Thymus (tissue), 11 donors: ENCODE results near the gene NXN. TPM values are rescaled to one million over a fixed set of nuclear protein-coding genes. Genes with fewer than 3 reads are reported as not detected.
A peak's percentile ranks its signal among the peaks of the same experiment; 100 is the strongest.
"Not testable (repeated sequence)": the region's sequence is repeated elsewhere in the genome, so short reads cannot be mapped to it uniquely, and the experiment has no call there.

Experiments used
- DNase-seq, 9 donors: peaks; one replicate each; pipeline ENCODE4 v3.0.0-alpha.2; 2013; ENCODE audit warnings: low spot score in 9 of 9, low read depth in 6 of 9, missing footprints in 1 of 9
- H3K27ac ChIP-seq, 2 donors: one replicate each; pipeline ENCODE4 v1.5.1; 2013; ENCODE audit warnings: control low read depth in 1 of 2, low read depth in 1 of 2, low read length in 1 of 2, mild to moderate bottlenecking in 1 of 2, moderate library complexity in 1 of 2
- H3K27me3 ChIP-seq, 2 donors: one replicate each; pipeline ENCODE4 v1.5.1; 2013; ENCODE audit warnings: low read length in 1 of 2; ENCODE audit not compliant: control insufficient read depth in 2 of 2, insufficient read depth in 1 of 2
- H3K36me3 ChIP-seq, 2 donors: one replicate each; pipeline ENCODE4 v1.5.1; 2013; ENCODE audit warnings: low read length in 1 of 2, mild to moderate bottlenecking in 1 of 2, moderate library complexity in 1 of 2; ENCODE audit not compliant: control insufficient read depth in 2 of 2, insufficient read depth in 2 of 2
- H3K4me1 ChIP-seq, 2 donors: one replicate each; pipeline ENCODE4 v1.5.1; 2013; ENCODE audit warnings: low read length in 2 of 2; ENCODE audit not compliant: control insufficient read depth in 2 of 2, insufficient read depth in 2 of 2
- H3K4me3 ChIP-seq, 2 donors: one replicate each; pipeline ENCODE4 v1.5.1; 2013; ENCODE audit warnings: low read length in 2 of 2, control low read depth in 1 of 2, mild to moderate bottlenecking in 1 of 2
- H3K9me3 ChIP-seq, 2 donors: one replicate each; pipeline ENCODE4 v1.5.1; 2013; ENCODE audit warnings: low read length in 1 of 2, mild to moderate bottlenecking in 1 of 2; ENCODE audit not compliant: control insufficient read depth in 2 of 2, insufficient read depth in 1 of 2
- WGBS: extraction: QIAGEN DNeasy Blood & Tissue Kit; methylation state at CpG from one replicate; pipeline ENCODE4 v1.1.7; 2013; 5-methylcytosine and 5-hydroxymethylcytosine counted together
- polyA plus RNA-seq: library from polyadenylated mRNA; stranded (reverse); fragments of 200-250 nt; gene quantifications from one replicate; pipeline ENCODE4 v1.2.3, GENCODE V29; 2013
- total RNA-seq: library from RNA; stranded (reverse); fragments of 120-200 nt; gene quantifications from one replicate; pipeline ENCODE4 v1.2.4, GENCODE V29; 2013
- donor health status: healthy.

The NXN gene
- total and polyA plus RNA-seq, 2 donors: 16.8 to 25.7 TPM

DNA sequence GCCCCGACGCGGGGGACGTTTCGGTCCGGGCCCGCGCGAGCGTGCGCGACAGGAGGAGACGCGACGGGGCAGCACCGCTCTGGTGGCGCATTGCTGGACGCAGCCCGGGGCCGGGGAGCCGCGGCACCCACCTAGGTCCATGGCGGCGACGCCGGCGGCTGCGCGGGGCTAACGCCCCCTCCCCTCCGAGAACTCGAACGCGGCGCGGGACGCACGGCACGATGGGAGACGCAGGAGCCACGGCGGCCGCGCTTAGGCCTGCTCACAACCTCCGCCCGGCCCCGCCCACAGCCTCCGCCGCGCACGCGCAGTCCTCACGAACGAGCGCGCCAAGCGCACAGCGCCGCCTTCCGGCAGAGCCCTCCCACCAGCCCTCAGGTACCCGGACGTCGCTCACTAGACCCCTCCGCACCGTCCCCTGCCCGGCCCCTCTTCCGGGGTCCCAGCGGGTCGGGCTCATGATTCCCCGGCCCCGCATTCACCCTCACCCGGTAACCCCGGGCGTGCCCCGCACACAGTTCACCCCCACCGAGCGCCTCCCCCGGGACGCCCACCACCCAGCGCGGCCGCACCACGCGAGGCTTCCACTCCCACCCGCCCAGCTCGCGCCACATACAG, 227.5 kb downstream of the NXN start, which contains the start of gene GEMIN4:
GEMIN4 (minus strand) TSS at position 263 of the 618 bp plus-strand sequence; CDS start at position 141, 122 bp downstream.
- Histone ChIP-seq H3K9me3 (no peaks in the 10 kb centered on the region), H3K27ac (peak within 1 kb of the TSS; percentile 78 to 89), H3K36me3 (peaks cover 10 to 20% of the 10 kb centered on the region in 2 donors), H3K27me3 (no peaks in the 10 kb centered on the region), H3K4me1 (peaks cover 9 to 20% of the 10 kb centered on the region in 2 donors), H3K4me3 (peak within 1 kb of the TSS; percentile 67 to 81)
- peak; percentile 87 to 99 (median 95) for DNase-seq
- under 1% methylated on average over 87 of the region's 87 CpGs for WGBS

DNA sequence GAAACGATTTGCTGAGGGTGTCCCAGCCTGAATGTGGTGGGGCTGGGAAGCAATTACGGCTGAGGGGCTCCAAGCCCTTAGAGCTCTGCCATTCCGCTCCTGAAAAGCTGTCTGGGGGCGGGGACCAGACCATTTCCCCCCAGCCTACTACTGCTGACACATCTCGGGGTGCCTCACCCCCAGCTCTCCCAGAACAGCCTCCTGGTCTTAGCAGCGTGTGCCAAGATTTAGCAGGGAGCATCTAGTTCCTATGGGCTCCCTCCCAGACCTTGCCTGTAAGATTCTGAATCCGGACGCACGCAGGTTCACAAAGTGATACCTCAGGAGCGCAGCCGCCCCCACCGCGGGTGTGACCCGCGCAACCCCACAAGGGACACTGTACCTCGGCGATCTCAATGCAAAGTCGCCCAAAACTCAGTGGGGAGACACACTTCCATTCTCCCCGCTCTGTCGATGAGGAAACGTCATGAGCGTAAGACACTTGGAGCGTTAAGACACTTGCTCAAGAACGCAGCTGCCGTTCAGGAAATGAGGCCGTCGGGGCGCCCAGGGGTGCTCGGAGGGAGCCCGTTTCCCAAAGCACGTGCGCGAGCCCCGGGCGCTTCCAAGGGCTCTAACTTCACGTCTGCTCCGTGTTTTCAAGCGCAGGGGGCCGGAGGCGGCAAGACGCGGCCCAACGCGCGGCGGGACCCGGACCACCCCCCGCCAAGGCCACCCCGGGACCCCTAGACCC, 228.1 kb downstream of the NXN start:
- Histone ChIP-seq H3K9me3 (no peaks in the 10 kb centered on the region), H3K27me3 (no peaks in the 10 kb centered on the region), H3K4me1 (peaks cover 9 to 20% of the 10 kb centered on the region in 2 donors), H3K27ac (peak overlapping the region; percentile 38 to 68), H3K36me3 (peaks cover 17 to 22% of the 10 kb centered on the region in 2 donors), H3K4me3 (peak overlapping the region; percentile 62 to 81)
- 2% methylated on average over 49 of the region's 49 CpGs for WGBS
- DNase-seq: peak in 8 of 9 donors; percentile 31 to 84 (median 55)

GRCh38 chr17:750431-751037, 229.0 kb downstream of the NXN start:
- no peak overlapping the region for H3K27ac ChIP-seq
- no peaks in the 10 kb centered on the region for H3K27me3 ChIP-seq
- DNase-seq: no peak
- H3K4me1 ChIP-seq: peaks cover 9 to 20% of the 10 kb centered on the region in 2 donors
- peak overlapping the region in 1 of 2 donors; percentile 62 for H3K4me3 ChIP-seq
- peaks cover 26 to 29% of the 10 kb centered on the region in 2 donors for H3K36me3 ChIP-seq
- WGBS: 91% methylated on average over 8 of the region's 8 CpGs
- H3K9me3 ChIP-seq: no peaks in the 10 kb centered on the region

- WGBS: 80% methylated on average over 7 of the region's 7 CpGs
- Histone ChIP-seq H3K4me1 (peaks cover 9 to 20% of the 10 kb centered on the region in 2 donors), H3K36me3 (peaks cover 37 to 40% of the 10 kb centered on the region in 2 donors)
- H3K27ac ChIP-seq, H3K4me3 ChIP-seq, H3K9me3 ChIP-seq, DNase-seq, H3K27me3 ChIP-seq: not testable (repeated sequence)
Measured at GRCh38 chr17:749359-749758, 230.2 kb downstream of the NXN start.

Other genes with a start within 250 kb of the NXN start
- 5.1 TPM for gene TLCD3A, start 247.2 kb downstream of the NXN start, total RNA-seq
- 7.8 TPM for gene TLCD3A, start 247.2 kb downstream of the NXN start, polyA plus RNA-seq
- gene GEMIN4, start 227.5 kb downstream of the NXN start, total RNA-seq: 13.3 TPM
- gene GEMIN4, start 227.5 kb downstream of the NXN start, polyA plus RNA-seq: 13.1 TPM
- gene GLOD4, start 197.5 kb downstream of the NXN start, total RNA-seq: 56.4 TPM
- gene GLOD4, start 197.5 kb downstream of the NXN start, polyA plus RNA-seq: 68.4 TPM
- gene MRM3, start 197.4 kb downstream of the NXN start, total RNA-seq: 15.4 TPM
- gene MRM3, start 197.4 kb downstream of the NXN start, polyA plus RNA-seq: 13.2 TPM
- gene TIMM22, start 17.4 kb upstream of the NXN start, total RNA-seq: 9.0 TPM
- gene TIMM22, start 17.4 kb upstream of the NXN start, polyA plus RNA-seq: 7.1 TPM
- gene ABR, start 200.2 kb upstream of the NXN start, total RNA-seq: 17.7 TPM
- gene ABR, start 200.2 kb upstream of the NXN start, polyA plus RNA-seq: 37.6 TPM